Effector CD8-positive, alpha-beta T cell (primary cell): ENCODE data around the gene CDCA7L.
"Not testable (repeated sequence)": the region's sequence is repeated elsewhere in the genome, so short reads cannot be mapped to it uniquely, and the experiment has no call there.

Experiments used
- DNase-seq: peaks from one replicate; lab custom pipeline; 2025; lab: John Stamatoyannopoulos, UW

Gene CDCA7L

DNA sequence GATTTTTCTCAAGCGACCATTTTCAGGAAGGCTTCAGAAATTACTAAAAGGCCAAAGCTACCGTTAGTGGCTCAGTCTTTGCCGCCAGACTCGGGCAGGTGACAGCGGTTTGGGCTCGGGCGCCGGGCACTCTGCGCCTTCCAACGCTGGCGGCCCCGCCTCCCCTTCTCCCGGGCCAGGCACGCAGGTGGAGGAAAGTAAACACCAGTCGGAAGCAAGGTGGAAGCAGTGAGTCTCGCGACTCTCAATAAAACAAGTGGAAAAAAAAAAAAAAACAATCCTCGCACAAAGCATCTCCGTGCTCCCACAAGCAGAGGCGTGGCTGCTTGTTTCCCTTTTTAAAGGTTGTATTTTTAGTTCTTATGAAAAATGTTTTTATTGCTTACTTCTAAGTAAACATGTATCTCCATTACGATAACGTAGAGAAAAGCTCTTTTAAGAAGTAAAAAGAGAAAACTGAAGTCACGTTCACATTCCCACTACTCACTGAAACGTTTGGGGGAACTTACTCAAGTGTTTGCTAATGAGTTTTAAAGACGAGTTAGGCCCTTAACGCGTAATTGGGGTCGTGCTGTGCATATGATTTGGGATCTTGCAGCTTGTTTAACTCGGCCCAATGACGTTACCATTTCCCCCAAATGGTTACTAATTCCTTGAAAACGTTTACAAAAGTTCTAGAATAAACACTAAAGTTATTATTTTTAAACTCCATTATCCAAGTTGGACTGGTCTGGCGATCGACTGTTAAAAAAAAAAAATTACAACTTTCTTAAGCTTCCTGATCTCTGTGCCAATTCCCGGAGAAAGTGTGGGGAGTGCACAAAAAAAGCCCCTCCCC, 864 bp downstream of the CDCA7L start:
- peak; percentile 4 for DNase-seq

DNA sequence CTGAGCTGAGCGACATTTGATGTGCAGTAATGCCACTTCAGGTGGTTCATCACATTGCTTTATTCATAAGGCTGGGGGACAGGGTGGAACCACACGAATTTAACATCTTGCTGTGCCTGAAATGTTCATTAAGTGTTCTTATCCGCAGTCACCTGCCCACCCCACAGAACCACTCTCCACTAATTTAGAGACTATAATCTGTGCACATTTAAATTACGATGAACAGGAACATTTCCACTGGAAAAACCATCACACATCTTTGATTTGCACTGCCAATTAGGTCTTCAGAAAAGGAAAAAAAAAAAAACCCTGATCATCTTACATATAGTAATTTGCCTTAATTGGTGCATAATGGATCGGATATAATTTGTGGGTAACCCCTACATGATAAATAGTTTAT, 2.3 kb downstream of the CDCA7L start:
- DNase-seq: no peak

DNA sequence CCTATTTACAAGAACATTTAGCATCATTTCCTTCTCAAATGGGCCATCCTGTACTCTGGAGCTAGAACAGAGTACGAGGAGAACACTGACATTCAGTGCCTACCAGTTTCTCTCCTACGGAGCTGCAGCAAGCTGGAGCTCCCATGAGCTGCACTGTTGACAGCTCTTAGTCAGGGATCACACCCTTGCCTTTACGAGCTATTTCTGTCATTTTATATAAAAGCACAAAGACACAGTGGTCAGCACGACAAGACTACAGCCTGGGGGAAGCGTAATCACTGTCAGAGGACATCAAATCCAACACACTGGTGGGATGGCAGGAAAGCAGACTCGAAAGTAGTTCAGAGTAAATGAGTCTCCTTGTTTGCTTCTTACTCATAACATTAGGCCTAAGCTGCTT, 2.7 kb downstream of the CDCA7L start:
- DNase-seq: no peak

DNA sequence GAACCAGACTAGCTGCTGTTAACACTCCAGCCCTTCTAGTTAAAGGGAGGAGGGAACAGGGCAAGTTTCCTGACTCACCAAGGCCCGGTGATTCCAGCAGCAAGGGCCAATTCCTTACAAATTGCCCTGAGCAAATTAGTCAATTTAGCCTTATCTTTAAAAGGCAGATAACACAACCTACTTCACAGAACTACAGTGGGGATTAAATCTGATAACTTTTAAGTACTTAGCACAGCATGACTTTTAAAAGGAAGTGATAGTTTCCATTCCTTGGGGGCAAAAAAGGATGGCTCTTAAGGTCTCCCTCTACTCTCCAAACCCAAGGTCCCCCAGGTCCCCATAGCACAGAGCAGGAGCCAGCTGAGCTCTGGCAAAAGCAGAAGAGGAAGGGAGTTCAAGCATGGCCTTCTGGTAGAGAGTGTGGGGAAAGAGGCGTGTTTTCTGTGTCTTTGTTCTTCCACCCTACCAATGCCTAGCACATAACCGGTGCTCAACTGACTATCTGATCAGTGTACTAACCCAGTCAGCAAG, 4.0 kb downstream of the CDCA7L start:
- no peak for DNase-seq

DNA sequence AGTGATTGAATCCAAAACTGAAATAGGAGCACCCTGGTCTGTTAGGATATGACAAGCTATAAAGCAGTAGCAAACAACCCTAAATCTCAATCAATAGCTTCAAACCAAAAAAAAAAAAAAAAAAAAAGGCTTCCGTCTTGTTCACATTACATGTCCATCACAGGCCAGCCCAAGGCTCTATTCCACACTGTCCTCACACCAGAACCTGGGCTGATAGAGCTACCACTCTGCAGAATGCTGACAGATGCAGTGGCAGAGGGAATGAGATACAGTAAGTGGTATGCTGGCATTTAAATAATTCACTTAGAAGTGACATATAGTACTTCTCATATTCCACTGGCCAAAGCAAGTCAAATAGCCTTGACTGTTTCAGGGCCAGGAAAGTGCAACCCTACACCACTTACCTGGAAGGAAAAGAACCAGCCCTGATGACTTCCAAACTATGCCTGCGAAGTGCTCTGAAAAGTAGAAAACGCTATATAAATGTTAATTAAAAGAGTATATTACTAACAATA, 5.8 kb downstream of the CDCA7L start:
- DNase-seq: no peak

DNA sequence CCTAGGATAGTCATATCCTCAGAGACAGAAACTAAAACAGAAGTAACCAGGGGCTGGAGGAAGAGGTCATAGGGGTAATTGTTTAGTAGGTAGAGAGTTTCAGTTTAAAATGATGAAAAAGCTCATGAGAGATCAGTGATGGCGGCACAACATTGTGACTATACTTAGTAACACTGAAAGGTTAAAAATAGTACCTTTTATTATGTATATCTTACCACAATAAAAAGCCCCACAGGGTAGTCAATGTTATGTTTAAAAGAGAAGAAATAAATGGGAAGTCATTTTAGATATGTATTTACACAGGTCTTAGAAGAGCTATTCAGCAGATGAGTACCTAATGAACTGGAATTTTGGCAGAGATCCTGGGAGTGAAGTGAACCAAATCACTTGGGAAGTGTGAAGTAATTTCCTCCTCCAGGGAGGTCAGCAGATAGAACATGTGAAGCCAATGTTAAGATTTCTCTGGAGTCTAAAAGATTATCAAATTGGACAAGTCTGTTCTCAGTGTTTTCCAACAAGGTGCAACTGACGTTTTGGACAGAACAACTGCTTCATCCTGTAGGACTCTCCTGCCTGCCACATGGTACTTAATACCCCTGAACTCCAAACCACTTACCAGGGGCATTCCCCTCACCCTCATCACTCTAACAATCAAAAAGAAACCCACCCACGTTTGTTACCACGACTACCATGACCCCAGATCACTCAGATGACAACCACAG, 6.4 kb downstream of the CDCA7L start:
- no peak for DNase-seq

DNA sequence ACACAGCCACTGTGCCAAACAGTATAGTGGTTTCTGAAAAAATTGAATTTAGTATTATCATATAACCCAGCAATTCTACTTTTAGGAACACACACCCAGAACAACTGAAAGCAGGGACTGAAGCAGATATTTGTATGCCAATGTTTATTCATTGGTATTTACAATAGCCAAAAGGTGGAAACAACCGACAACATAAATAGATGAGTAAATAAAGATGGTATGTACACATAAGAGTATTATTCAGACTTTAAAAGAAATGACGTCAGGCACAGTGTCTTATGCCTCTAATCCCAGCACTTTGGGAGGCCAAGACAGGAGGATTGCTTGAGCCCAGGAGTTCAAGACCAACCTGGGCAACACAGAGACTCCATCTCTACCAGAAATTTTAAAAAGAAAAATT, 7.2 kb downstream of the CDCA7L start:
- no peak for DNase-seq

DNA sequence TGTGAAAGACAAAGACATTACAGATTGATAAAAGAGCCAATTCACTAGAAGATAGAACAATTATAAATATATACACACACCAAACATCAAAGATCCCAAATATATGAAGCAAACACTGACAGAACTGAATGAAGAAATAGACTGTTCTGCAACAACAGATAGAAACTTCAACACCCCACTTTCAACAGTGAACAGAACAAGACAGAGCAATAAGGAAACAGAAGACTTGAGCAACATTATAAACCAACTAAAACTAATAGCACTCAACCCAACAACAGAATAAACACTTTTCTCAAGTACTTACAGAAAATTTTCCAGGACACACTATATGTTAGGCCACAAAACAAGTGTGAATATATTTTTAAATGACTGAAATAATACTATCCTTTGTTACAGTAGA, 10.9 kb downstream of the CDCA7L start:
- DNase-seq: no peak

DNA sequence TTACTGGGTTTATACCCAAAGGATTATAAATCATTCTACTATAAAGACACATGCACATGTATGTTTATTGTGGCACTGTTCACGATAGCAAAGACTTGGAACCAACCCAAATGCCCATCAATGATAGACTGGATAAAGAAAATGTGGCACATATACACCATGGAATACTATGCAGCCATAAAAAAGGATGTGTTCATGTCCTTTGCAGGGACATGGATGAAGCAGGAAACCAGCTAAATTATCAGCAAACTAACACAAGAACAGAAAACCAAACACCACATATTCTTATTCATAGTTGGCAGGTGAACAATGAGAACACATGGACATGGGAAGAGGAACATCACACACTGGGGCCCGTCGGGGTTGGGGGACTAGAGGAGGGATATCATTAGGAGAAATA, 12.4 kb downstream of the CDCA7L start:
- not testable (repeated sequence) for DNase-seq

DNA sequence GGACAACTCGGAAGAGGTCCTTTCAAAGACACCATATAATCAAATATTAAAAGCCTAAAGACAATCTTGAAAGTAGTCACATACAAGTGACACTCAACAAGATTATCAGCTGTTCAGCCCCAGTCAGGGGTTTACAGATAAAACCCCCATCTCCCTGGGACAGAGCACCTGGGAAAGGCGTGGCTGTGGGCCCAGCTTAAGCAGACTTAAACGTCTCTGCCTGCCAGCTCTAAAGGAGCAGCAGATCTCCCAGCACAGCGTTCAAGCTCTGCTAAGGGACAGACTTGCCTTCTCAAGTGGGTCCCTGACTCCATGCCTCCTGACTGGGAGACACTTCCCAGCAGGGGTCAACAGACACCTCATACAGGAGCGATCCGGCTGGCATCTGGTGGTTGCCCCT, 18.0 kb downstream of the CDCA7L start:
- no peak for DNase-seq

DNA sequence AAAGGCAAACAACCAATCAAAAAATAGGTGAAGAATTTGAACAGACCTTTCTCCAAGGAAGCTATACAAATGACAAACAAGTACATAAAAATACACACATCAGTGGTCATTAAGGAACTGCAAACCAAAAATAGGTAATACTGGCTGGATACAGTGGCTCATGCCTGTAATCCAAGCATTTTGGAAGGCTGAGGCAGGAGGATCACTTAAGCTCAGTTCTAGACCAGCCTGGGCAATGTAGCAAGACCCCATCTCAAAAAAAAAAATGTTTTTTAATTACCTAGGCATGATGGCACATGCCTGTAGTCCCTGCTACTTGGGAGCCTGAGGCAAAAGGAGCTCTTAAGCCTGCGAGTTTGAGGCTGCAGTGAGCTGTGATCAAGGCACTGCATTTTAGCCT, 19.3 kb downstream of the CDCA7L start:
- no peak for DNase-seq

DNA sequence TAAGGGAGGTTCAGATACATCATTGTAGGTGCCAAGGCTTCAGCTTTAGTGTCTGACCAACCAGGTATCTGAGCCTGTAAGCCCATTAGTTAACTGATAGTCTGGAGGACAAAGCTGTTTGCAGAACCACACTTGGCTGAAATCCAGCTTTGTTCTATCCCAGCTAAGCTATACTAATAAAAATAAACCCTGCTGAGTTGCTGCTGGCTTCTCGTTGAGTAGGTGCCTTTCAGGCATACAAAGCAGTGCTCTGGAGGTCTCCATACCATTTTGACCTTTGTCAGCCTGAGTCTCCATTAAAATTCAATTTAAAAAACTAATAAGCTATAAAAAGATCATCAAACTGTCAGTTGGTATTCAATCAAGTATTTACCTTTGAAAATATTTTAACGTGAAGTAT, 22.0 kb downstream of the CDCA7L start:
- no peak for DNase-seq

DNA sequence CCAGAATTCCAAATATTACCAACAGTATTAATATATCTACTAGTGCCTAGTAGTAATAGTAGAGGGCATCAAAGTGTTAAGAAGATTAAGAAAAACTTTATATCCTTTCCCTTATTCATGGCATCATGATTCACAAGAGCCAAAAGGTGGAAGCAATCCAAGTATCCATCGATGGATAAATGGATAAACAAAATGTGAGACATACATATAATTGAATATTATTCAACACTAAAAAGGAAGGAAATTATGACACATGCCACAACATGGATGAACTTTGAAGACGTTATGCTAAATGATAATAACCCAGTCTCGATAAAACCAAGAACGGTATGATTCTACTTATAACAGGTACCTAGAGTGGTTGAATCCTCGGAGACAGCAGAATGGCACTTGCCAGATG, 23.1 kb downstream of the CDCA7L start:
- DNase-seq: no peak

DNA sequence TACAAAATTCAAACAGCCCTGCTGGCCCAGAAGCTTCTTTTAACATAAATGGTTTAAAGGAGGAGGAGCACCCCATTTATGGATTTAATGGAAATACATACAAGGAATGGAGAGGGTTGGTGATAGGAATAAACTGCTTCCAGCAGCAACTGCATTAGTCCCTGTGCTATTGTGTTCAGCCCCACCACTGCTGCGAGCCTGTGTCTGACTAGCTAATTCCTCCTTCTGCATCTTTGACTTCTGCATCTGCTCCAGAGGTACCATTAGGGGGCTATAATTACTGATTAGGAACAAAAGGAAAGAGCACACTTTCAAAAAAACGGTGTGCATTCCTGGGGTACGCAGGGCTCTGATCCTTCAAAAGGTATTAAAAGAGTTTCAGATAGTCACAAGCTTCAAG, 24.8 kb downstream of the CDCA7L start:
- no peak for DNase-seq

DNA sequence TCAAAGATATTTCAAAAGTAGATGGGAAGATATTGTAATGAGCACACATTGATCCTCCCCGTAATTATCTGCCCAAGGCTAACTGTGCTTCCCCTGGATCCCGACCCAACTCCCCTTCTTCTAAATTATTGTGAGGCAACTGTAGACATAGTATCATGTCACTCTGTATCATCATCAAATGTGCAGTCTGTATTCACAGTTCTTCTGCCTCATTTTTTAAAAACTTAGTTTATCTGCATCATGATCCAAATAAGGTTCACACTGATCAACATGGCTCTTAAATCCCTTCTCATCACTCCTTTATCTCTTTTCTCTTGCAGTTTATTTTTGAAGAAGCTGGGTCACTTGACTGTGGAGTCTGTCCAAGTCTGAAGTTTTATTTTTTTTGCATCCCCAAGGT, 27.5 kb downstream of the CDCA7L start:
- DNase-seq: no peak

DNA sequence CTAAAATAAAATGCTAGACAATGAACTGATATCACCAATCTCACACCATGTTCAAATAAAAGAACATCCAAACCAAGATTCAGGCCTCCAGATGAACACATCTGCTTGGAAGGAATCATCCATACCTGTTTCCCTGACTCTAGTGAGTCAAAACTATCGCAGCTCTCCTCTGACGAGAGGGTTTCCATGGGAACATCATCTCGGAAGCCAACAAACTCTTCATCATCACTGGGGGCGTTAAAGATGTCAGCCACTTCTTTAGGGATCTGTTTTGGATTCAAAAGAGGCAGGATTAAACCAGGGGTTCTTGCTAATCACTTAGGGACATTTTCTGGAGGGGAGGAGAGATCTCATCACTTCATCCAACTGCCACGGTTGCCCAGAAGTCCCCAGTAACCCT, 29.1 kb downstream of the CDCA7L start:
- no peak for DNase-seq

DNA sequence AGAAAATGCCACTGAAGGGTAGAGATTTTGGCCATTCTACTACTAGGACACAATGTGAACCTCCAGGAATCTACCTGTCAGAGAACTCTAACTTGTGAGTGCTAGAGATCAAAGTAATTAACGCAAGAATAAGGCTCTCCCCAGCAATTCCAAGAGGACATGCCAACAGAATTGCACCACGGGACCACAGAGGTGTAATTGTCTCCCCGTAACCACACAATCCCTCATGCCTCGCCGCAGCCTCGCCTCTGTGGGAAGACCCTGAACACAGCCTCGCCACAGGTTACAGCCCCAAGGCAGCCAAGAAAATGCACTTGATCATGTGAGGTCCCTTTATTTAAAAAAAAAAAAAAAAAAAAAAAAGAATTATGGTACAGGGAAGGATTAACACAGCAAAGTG, 29.5 kb downstream of the CDCA7L start:
- no peak for DNase-seq

DNA sequence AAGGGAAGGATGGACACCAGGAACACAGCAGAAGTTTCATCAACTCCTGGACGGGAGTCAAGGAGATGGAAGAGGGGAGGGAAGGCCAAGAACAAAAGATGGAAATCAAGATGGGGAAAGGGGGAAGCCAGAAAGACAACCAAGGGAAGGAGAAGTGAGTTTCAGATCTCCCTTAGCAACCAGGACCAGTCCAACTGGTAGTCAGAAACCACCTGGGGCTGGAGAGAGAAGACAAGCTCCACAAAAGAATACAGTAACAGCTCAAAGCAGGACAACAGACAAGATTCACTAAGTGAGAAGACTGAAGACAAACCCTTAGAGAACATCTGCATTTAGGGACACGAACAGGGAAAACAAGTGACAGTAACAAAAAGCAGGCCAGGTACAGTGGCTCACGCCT, 30.6 kb downstream of the CDCA7L start:
- DNase-seq: no peak

DNA sequence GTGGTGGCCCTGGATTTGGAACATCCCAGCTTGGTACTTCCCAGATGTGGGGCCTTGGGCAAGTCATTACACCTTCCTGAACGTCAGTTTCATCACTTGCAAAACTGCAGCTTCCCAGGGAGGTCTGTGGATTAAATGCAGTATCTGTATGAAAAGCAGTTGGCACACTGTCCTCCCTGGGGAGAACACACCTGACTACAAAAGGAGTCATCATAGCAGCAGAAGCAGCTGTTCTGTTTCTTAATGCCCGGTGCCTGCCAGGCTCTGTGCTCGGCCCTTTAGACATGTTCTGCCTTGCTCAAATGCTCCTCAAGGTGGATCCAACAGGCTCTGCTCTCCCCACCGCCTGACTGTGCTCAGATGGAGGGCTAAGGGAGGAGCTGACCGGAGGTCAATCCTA, 31.0 kb downstream of the CDCA7L start:
- no peak for DNase-seq

DNA sequence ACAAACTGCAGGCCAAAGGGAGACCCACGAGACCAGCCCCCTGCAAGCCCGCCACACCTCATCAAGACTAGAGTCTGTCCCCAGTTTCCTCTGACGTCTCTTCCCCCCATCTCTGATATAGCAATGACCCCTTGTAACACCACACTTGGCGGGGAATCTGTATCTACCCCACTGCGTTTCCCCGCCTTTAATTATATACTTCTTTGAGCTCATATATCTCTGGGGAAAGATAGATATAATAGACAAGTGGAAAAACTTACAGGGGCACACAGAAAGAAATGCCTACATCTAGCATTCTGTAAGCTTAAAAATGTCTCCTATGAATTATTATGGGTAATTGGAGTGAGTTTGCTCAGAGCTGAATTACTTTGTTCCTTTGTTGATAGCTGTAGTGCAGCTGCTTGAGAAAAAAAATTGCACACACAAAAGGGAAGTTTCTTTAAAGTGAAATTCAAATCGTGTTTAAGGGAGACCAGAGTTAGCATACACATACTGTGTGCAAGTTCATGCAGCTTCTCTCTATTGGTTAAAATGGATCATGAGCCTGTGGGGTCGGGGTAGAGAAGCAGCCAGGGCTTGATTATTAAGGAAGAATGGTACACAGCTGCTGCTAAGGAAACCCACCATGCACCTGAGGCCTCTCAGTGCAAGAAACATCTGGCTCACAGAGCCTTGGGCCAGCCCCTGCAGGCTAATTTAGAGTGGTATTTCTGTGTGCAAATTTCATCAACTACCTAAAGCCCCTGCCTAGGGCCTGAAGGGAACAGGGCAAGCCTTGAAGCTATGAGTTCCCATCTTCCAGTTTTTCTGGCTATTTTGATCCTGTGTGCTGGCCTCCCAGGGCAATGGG, 32.5 kb downstream of the CDCA7L start:
- DNase-seq: no peak

DNA sequence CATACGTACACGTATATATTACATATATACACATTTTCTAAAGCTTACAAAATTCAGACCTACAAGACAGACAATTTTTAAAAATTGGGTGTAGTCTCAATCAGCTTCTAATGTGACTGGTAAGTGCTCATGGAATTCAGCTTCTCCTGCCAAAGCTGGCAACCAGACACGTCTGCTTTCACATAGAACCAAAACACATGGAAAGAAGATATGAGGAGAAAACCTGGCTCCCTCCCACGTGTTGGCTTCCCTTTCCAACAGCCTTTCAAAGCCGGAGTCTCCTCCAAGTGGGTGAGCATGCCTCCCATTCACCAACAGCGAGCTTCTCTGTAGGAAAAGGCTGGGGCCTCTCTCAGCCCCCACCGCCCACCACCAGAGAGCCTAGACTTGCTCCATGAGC, 33.4 kb downstream of the CDCA7L start:
- no peak for DNase-seq

DNA sequence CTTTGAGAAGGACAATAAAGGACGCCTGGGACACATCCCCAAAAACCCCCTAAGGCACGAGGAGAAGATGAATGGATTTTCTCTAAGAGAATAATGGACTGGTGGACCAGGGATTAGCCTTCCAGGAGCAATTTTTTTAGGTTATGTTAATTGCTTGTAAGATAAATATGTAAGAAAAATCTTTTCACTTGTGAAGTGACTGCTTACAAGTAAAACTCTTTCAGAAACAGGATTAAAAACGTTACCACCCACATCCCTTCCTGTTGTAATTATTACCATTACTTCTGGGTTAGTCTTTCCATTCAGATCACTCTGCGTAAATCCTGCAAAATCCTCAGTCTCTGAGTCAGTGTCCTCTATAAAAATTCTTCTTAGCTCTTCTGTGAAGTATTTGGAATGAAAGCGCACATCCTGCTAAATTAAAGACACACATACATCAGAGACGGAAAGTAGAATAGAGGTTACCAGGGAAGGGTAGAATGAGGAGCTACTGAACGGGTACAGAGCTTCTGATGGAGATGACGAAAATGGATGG, 34.3 kb downstream of the CDCA7L start:
- no peak for DNase-seq
